Trophoblast cell (in vitro differentiated cells and primary cell): Measurements from ENCODE around the gene SOST.

Experiments used
- DNase-seq, 2 donors: peaks; one replicate each; pipeline ENCODE4 v3.0.0-alpha.2; 2016
- H2AFZ ChIP-seq: 2 replicates; pipeline ENCODE4 v1.6.1; 2013; ENCODE audit warnings: low read length, moderate library complexity, mild to moderate bottlenecking; ENCODE audit not compliant: insufficient read depth, poor library complexity
- H2AK5ac ChIP-seq: 2 replicates; pipeline ENCODE4 v1.6.1; 2013; ENCODE audit warnings: mild to moderate bottlenecking, low read length
- H2BK120ac ChIP-seq: 2 replicates; pipeline ENCODE4 v1.6.1; 2013; ENCODE audit warnings: low read length, mild to moderate bottlenecking, moderate library complexity; ENCODE audit not compliant: insufficient read depth, poor library complexity
- H2BK12ac ChIP-seq: 2 replicates; pipeline ENCODE4 v1.6.1; 2013; ENCODE audit warnings: mild to moderate bottlenecking, low read length, moderate library complexity
- H2BK5ac ChIP-seq: 2 replicates; pipeline ENCODE4 v1.6.1; 2013; ENCODE audit warnings: low read length, low read depth, moderate library complexity, mild to moderate bottlenecking; ENCODE audit not compliant: poor library complexity
- H3K14ac ChIP-seq: 2 replicates; pipeline ENCODE4 v1.6.1; 2013; ENCODE audit warnings: mild to moderate bottlenecking, low read length
- H3K18ac ChIP-seq: 2 replicates; pipeline ENCODE4 v1.6.1; 2013; ENCODE audit warnings: mild to moderate bottlenecking, low read length
- H3K23ac ChIP-seq: 2 replicates; pipeline ENCODE4 v1.6.1; 2013; ENCODE audit warnings: low read length
- H3K27ac ChIP-seq: 2 replicates; pipeline ENCODE4 v1.5.1; 2013; ENCODE audit warnings: low read depth, mild to moderate bottlenecking, inconsistent platforms, low read length, moderate library complexity
- H3K27me3 ChIP-seq: 2 replicates; pipeline ENCODE4 v1.6.1; 2013; ENCODE audit warnings: inconsistent platforms, mild to moderate bottlenecking, low read length, moderate library complexity; ENCODE audit not compliant: insufficient read depth
- H3K36me3 ChIP-seq, 2 experiments: 1 replicate in 1 of 2; 2 replicates in 1 of 2; pipeline ENCODE4 v1.6.1; 2013; ENCODE audit warnings: low read length in 2 of 2, mild to moderate bottlenecking in 2 of 2, moderate library complexity in 1 of 2; ENCODE audit not compliant: insufficient read depth in 2 of 2, control insufficient read depth in 1 of 2
- H3K4ac ChIP-seq: 2 replicates; pipeline ENCODE4 v1.6.1; 2013; ENCODE audit warnings: low read depth, mild to moderate bottlenecking, low read length, moderate library complexity
- H3K4me1 ChIP-seq, 2 experiments: 1 replicate in 1 of 2; 2 replicates in 1 of 2; pipeline ENCODE4 v1.6.1; 2013; ENCODE audit warnings: low read length in 2 of 2, mild to moderate bottlenecking in 2 of 2, moderate library complexity in 1 of 2; ENCODE audit not compliant: insufficient read depth in 2 of 2, control insufficient read depth in 1 of 2
- H3K4me2 ChIP-seq: 2 replicates; pipeline ENCODE4 v1.6.1; 2013; ENCODE audit warnings: inconsistent platforms, mild to moderate bottlenecking, low read length, moderate library complexity
- H3K4me3 ChIP-seq: 2 replicates; pipeline ENCODE4 v1.5.1; 2013; ENCODE audit warnings: mild to moderate bottlenecking, low read depth, low read length, inconsistent platforms
- H3K79me1 ChIP-seq: one replicate; pipeline ENCODE4 v1.6.1; 2013; ENCODE audit warnings: low read length
- H3K79me2 ChIP-seq: 2 replicates; pipeline ENCODE4 v1.6.1; 2013; ENCODE audit warnings: low read length, mild to moderate bottlenecking; ENCODE audit not compliant: control insufficient read depth, insufficient read depth, poor library complexity
- H3K9ac ChIP-seq: 2 replicates; pipeline ENCODE4 v1.6.1; 2013; ENCODE audit warnings: mild to moderate bottlenecking, low read length
- H3K9me3 ChIP-seq: 2 replicates; pipeline ENCODE4 v1.6.1; 2013; ENCODE audit warnings: low read depth, mild to moderate bottlenecking, control low read depth, inconsistent platforms, low read length; ENCODE audit not compliant: insufficient read depth
- H4K12ac ChIP-seq: 2 replicates; pipeline ENCODE4 v1.6.1; 2013; ENCODE audit warnings: low read depth, mild to moderate bottlenecking, low read length, moderate library complexity
- H4K8ac ChIP-seq: 2 replicates; pipeline ENCODE4 v1.6.1; 2013; ENCODE audit warnings: low read depth, mild to moderate bottlenecking, low read length, moderate library complexity
- H4K91ac ChIP-seq: one replicate; pipeline ENCODE4 v1.6.1; 2013; ENCODE audit warnings: low read depth, mild to moderate bottlenecking, low read length, moderate library complexity
- WGBS: extraction: QIAGEN DNeasy Blood & Tissue Kit; methylation state at CpG from one replicate; pipeline ENCODE4 v1.1.7; 2013; ENCODE audit warnings: missing lambda C conversion rate; ENCODE audit not compliant: insufficient read length, insufficient coverage; ENCODE audit errors: extremely low coverage; 5-methylcytosine and 5-hydroxymethylcytosine counted together

SOST gene

GRCh38 chr17:43778337-43779144 lies 19.9 kb upstream of the SOST start, which contains the start of gene DUSP3:
DUSP3 (minus strand) TSS chr17:43778977; CDS start chr17:43778924, 53 bp downstream.
- H4K12ac ChIP-seq, result peak within 1 kb of the TSS; percentile 98
- H3K4me2 ChIP-seq, result peak within 1 kb of the TSS; percentile 92
- no CpG with 5 or more reads among the region's 100 CpGs for WGBS
- peak within 1 kb of the TSS; percentile 74 for H2AFZ ChIP-seq
- peak within 1 kb of the TSS; percentile 62 for H2BK12ac ChIP-seq
- peak within 1 kb of the TSS; percentile 75 for H3K9ac ChIP-seq
- H3K4me1 ChIP-seq, result peaks cover 4 to 6% of the 10 kb centered on the region in 2 experiments
- H3K79me1 ChIP-seq, result peaks cover 16% of the 10 kb centered on the region
- H3K14ac ChIP-seq, result peak within 1 kb of the TSS; percentile 99
- H3K27me3 ChIP-seq, result no peaks in the 10 kb centered on the region
- H2AK5ac ChIP-seq, result peak within 1 kb of the TSS; percentile 95
- H3K36me3 ChIP-seq, result peaks cover 23 to 28% of the 10 kb centered on the region in 2 experiments
- peak within 1 kb of the TSS; percentile 100 for H3K18ac ChIP-seq
- H4K8ac ChIP-seq, result peak within 1 kb of the TSS; percentile 99
- DNase-seq, result peak; percentile 98 to 99
- no peak within 1 kb of the TSS for H3K23ac ChIP-seq
- peaks cover 11% of the 10 kb centered on the region for H3K79me2 ChIP-seq
- peak within 1 kb of the TSS; percentile 97 for H4K91ac ChIP-seq
- H3K4me3 ChIP-seq, result peak within 1 kb of the TSS; percentile 86
- peak within 1 kb of the TSS; percentile 99 for H2BK5ac ChIP-seq
- H2BK120ac ChIP-seq, result peak within 1 kb of the TSS; percentile 99
- H3K27ac ChIP-seq, result peak within 1 kb of the TSS; percentile 95
- H3K9me3 ChIP-seq, result no peaks in the 10 kb centered on the region
- peak within 1 kb of the TSS; percentile 98 for H3K4ac ChIP-seq

GRCh38 chr17:43774304-43775250 lies 16.0 kb upstream of the SOST start:
- no peak overlapping the region for H2AFZ ChIP-seq
- H3K4ac ChIP-seq, result no peak overlapping the region
- peaks cover 11% of the 10 kb centered on the region for H3K79me2 ChIP-seq
- no peaks in the 10 kb centered on the region for H3K27me3 ChIP-seq
- no peak overlapping the region for H3K23ac ChIP-seq
- H2BK120ac ChIP-seq, result no peak overlapping the region
- H3K4me3 ChIP-seq, result no peak overlapping the region
- H2AK5ac ChIP-seq, result no peak overlapping the region
- no peak overlapping the region for H2BK5ac ChIP-seq
- H3K9me3 ChIP-seq, result peaks cover 1% of the 10 kb centered on the region
- no peak overlapping the region for H4K12ac ChIP-seq
- no peak overlapping the region for H3K27ac ChIP-seq
- H2BK12ac ChIP-seq, result no peak overlapping the region
- H3K4me1 ChIP-seq, result peaks cover 4 to 6% of the 10 kb centered on the region in 2 experiments
- H3K14ac ChIP-seq, result no peak overlapping the region
- H4K8ac ChIP-seq, result no peak overlapping the region
- no peak overlapping the region for H3K4me2 ChIP-seq
- no peak for DNase-seq
- no peak overlapping the region for H4K91ac ChIP-seq
- H3K9ac ChIP-seq, result no peak overlapping the region
- H3K79me1 ChIP-seq, result peaks cover 16% of the 10 kb centered on the region
- peaks cover 53 to 61% of the 10 kb centered on the region in 2 experiments for H3K36me3 ChIP-seq
- no peak overlapping the region for H3K18ac ChIP-seq
- no CpG with 5 or more reads among the region's 16 CpGs for WGBS

GRCh38 chr17:43772877-43773648 lies 14.5 kb upstream of the SOST start:
- Histone ChIP-seq H3K9me3 (peaks cover 1% of the 10 kb centered on the region), H3K79me2 (peaks cover 7% of the 10 kb centered on the region)

GRCh38 chr17:43771463-43771862 lies 12.9 kb upstream of the SOST start:
- no peak overlapping the region for H3K4me2 ChIP-seq
- no CpG with 5 or more reads among the region's 9 CpGs for WGBS
- H3K27me3 ChIP-seq, result no peaks in the 10 kb centered on the region
- H4K12ac ChIP-seq, result no peak overlapping the region
- peaks cover 68 to 78% of the 10 kb centered on the region in 2 experiments for H3K36me3 ChIP-seq
- no peak overlapping the region for H3K14ac ChIP-seq
- no peak overlapping the region for H3K27ac ChIP-seq
- no peak overlapping the region for H3K9ac ChIP-seq
- no peak overlapping the region for H4K8ac ChIP-seq
- H2BK12ac ChIP-seq, result no peak overlapping the region
- no peak overlapping the region for H2BK120ac ChIP-seq
- no peak overlapping the region for H3K23ac ChIP-seq
- H3K79me1 ChIP-seq, result no peaks in the 10 kb centered on the region
- no peak overlapping the region for H2AFZ ChIP-seq
- H2AK5ac ChIP-seq, result no peak overlapping the region
- no peak overlapping the region for H4K91ac ChIP-seq
- peaks cover 0 to under 1% of the 10 kb centered on the region in 2 experiments for H3K4me1 ChIP-seq
- H3K9me3 ChIP-seq, result peaks cover 1% of the 10 kb centered on the region
- H3K18ac ChIP-seq, result no peak overlapping the region
- H2BK5ac ChIP-seq, result no peak overlapping the region
- no peak for DNase-seq
- no peak overlapping the region for H3K4ac ChIP-seq
- H3K4me3 ChIP-seq, result no peak overlapping the region
- H3K79me2 ChIP-seq, result peaks cover 2% of the 10 kb centered on the region

More at GRCh38 chr17:43772877-43773648, 14.5 kb upstream of the SOST start:
- Histone ChIP-seq H2AK5ac (no peak overlapping the region), H3K18ac (no peak overlapping the region), H3K27ac (no peak overlapping the region), H2BK12ac (no peak overlapping the region), H4K12ac (no peak overlapping the region), H3K4me1 (peaks cover 4 to 6% of the 10 kb centered on the region in 2 experiments), H3K4ac (no peak overlapping the region), H3K9ac (no peak overlapping the region), H3K36me3 (peaks cover 65 to 73% of the 10 kb centered on the region in 2 experiments), H2AFZ (no peak overlapping the region), H3K14ac (no peak overlapping the region), H3K4me2 (no peak overlapping the region), H4K91ac (no peak overlapping the region), H2BK5ac (no peak overlapping the region), H3K4me3 (no peak overlapping the region), H3K79me1 (peaks cover 5% of the 10 kb centered on the region), H3K27me3 (no peaks in the 10 kb centered on the region), H3K23ac (no peak overlapping the region), H4K8ac (no peak overlapping the region), H2BK120ac (no peak overlapping the region)
- no CpG with 5 or more reads among the region's 10 CpGs for WGBS
- DNase-seq, result peak in 1 of 2 donors; percentile 19
